Measurements from ENCODE around the gene CRYL1.

Gene CRYL1

DNA sequence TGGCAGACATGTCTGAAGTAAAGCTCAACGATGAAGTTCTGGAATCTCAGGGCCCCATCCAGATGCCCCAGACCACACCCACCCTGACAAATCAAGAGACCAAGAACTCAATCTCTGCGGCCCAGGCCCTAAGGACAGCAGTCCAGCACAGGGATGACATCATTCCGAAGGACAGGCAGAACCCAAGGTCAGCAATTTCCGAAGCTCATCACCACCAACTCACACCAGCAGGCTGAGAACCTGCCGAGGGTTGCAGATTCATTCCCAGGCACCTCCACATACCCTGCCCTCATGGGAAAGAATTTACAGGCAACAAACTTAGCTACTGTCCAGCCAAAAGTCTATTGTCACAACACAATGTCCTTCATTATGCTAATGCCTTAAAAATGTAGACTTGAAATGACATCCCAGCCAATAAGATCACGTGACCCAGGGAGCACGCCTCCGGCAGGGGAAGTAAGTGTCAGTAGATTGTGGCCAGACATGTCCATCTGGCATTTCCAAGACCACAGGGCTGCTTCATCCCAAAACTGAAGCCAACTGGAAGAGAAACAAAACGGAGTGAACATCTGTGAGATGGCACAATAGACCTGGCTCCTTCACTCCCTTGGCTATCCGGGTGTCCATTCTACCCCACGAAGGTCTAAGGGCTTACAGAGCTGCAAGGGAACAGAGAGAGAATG, 98.8 kb downstream of the CRYL1 start:
- DNase-seq (ENCODE audit: low read depth, low spot score) = no peak

DNA sequence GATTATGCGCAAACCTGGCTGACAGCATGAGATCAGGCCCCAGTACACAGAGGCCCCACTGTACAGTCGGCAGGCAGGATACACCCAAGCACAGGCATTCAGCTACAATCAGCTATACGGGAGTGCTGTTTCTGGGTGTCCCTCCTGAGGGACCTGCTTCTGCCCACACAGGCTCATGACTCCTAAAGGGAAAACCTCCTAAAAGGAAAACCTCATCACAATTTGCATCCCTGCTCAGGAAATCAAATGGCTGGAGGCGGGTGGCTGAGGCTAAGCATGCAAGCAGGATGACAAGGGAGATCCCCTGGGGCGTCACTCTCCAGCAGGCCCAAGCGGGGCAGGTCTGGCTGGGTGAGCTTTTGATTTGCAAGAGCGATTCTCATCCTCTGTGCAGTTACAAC, 99.8 kb downstream of the CRYL1 start:
- no peak for DNase-seq (ENCODE audit: low read depth, low spot score)

DNA sequence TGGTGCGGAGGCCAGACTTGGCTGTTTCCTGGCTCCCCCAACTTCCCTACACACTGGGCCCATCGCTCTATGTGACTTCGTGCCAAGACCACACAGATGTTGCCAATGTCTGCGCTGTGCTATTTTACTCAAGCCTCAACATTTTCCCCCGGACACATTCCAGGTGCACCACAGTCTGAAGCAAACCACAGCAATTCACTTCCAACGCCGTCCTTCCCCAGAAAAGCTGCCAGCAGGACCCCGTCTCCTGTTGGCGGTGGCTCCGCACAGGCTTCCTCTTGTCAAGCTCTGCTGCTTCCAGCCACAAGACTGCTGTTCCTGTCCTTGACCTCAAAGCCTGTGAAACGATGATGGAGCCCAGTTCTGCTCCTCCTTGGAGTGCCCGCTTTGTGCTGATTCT, 100.7 kb downstream of the CRYL1 start:
- no peak for DNase-seq (ENCODE audit: low read depth, low spot score)

DNA sequence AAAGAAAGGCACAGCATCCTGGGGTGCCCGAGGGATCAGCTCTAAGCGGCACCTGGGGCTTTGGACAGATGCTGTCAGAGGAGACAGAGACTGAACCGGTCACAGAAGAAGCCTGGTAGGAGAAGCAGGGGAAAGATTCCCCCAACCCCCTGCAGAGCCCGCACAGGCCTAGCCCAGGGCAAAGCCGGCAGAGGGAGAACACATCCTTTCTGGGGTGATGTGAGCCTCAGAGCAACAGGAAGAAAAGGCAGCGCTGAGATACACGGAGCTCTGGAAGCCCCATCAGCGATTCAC, 101.2 kb downstream of the CRYL1 start:
- DNase-seq (ENCODE audit: low read depth, low spot score) = no peak

DNA sequence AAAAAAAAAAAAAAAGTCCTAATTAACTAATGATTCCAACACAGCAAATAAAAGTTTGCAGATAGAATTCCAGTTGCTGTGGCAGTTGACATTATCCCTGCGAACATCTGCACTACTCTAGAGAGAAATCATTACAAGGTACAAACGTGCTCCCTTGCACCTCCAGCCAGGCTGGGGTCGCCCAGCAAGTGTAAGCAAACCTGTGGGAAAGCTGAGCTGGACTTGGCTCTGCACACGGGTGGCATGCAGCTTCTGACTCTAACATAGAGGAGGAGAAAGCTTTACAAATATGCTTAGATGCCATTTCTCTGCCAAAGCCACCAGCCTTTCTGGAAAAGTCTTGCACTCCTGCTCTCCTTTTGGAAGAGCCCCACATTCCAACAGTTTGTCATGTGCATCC, 103.3 kb downstream of the CRYL1 start:
- no peak for DNase-seq (ENCODE audit: low read depth, low spot score)

DNA sequence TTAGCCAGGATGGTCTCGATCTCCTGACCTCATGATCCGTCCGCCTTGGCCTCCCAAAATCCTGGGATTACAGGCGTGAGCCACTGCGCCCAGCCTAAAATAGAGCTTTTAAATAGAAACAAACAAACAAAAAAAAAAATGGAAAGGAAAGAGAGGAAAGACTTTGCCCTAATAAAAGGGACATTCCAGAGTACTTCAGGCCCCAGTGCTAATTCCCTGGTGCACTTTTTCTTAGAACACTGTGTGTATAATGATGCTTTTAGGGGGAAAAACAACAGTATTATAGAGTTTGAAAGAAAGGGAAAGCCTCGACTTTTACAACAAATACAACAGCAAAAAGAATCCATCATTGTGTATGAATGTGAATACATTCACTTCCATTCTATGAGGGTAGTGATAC, 104.7 kb downstream of the CRYL1 start:
- no peak for DNase-seq (ENCODE audit: low read depth, low spot score)

DNA sequence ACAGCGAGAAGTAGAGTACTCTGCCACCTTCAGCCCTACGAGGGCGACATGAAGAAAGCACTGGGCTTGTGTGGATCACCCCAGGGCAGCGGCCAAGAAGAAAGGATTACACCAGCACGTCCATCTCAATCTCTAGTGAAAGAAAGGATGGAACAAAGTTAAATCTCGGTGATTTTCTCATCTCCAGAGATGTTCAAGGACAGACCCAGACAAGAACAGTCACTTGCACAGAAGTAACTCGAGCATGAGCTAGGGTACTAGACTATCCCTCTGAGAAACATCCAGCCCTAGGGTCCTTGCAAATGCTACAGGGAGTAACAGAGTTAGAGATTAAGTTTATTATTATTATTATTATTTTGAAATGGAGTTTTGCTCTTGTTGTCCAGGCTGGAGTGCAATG, 106.7 kb downstream of the CRYL1 start:
- no peak for DNase-seq (ENCODE audit: low read depth, low spot score)

DNA sequence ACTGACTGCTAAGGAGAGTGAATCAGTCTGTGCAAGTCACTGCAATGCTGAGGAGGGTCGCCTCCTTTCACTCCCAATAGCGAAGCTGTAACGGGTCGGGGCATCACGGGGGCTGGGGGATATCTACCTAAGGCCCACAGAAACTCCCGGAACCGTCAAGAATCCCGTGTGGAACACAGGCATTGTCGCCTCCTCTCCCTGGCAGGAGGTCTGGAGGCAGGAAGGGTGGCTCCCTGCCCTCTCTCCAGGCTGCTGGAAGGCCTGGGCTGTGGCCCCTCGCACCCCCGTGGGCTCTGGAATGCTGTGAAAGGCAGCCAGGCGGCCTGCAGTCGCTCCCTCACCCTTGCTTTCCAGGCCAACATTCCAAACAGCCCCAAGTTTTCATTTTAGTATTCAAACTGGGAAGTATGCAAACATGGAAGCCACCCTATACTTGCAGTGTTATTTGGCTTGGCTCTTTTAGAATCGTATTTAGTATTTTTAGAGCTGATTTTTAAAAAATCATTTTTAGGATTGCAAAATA, 109.4 kb downstream of the CRYL1 start:
- DNase-seq (ENCODE audit: low read depth, low spot score) = no peak

DNA sequence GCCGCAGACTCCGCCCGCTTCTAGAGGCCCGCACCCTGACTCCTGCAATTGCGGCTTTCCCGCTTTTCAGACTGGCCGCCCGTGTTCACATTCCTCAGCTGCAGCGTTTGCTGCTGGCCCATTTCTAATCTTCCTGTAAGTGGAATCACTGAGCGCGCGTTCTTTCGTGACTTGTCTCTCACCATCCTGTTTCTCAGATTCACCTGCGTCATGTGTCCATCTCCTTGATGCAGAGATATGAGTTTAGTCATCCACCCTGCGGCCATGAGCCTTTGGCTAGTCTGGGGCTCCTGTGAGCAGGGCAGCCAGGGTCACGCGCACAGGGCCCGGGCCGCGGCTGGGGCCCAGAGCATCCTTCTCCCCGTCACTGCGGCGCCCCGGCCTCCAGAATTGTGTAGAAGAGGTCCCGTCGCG, 110.0 kb downstream of the CRYL1 start:
- DNase-seq (ENCODE audit: low read depth, low spot score) = no peak

DNA sequence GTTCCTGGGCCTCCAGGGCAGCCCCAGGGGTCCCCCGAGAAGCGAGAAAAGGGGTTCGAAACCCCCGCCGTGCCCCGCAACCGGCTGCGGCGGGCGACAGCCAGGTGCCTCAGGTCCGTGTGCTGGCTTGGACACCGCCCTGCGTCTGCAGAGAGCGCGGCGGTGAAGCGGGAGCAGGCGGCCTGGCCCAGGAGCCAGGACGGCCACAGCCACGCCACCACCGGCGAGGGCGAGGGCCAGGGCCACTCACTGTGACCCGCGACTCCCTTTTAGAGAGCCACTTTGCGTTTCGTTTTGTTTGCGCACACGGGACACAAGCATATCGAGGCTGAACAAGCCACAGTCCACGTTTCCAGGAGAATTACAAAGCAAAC, 110.4 kb downstream of the CRYL1 start:
- no peak for DNase-seq (ENCODE audit: low read depth, low spot score)

DNA sequence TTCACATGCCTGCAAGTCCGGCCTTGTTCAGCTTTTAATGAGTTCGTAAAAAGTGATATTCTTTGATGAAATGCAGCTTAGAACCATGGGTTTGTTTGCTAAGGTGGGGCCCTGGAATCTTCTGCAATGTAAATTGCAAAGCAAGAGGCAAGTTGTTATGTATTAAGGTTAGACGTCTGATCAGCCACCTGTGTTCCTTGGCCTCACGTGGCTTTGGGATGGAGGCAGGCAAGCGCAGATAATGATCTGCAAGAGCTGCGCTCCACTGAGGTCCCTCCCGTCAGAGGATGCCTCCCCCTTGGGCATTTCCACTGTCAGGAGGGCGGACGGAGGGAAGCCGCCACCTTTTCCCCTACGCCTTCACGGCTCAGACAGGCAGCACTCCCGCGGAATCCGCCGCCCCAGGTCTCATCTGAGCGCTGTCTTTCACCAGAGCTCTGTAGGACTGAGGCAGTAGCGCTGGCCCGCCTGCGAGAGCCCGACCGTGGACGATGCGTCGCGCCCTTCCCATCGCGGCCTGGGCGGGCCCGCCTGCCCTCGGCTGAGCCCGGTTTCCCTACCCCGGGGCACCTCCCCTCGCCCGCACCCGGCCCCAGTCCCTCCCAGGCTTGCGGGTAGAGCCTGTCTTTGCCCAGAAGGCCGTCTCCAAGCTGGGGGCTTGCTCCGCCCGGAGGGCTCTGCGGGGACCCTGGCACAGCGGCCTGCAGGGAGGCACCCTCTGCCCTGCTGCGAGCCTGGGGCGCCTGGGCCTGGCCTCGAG, 110.9 kb downstream of the CRYL1 start:
- no peak for DNase-seq (ENCODE audit: low read depth, low spot score)

DNA sequence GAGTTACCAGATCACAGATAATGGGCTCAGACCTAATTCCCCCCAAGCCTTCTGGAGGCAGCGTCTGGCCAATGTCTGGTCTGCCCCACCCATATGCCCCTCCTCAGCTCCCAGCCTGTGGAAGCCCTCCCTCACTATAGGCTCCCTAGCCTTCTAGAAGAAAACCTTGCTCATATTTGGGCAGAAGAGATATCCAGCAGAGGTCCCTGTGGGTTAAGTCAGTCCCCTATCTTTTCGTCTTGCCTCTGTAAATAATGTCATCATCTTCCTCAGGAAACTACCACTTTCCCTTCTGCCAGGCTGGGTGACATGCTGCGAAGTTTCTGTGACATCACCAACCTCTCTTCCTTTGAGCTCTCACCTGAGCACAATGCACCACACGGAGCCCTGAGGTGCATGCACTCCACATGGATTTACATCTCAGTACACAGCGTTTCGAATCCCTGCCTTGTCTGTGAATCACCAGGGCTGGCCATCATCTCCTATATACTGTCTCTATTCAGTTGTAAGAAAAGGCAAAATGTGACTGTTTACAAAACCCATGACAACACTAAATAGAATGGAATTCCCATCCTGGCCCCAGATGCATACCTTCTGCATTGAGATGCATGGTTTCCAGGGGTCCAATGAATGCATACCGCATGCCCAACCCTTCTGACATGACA, 112.8 kb downstream of the CRYL1 start:
- peak; percentile 79 for DNase-seq (ENCODE audit: low read depth, low spot score)

DNA sequence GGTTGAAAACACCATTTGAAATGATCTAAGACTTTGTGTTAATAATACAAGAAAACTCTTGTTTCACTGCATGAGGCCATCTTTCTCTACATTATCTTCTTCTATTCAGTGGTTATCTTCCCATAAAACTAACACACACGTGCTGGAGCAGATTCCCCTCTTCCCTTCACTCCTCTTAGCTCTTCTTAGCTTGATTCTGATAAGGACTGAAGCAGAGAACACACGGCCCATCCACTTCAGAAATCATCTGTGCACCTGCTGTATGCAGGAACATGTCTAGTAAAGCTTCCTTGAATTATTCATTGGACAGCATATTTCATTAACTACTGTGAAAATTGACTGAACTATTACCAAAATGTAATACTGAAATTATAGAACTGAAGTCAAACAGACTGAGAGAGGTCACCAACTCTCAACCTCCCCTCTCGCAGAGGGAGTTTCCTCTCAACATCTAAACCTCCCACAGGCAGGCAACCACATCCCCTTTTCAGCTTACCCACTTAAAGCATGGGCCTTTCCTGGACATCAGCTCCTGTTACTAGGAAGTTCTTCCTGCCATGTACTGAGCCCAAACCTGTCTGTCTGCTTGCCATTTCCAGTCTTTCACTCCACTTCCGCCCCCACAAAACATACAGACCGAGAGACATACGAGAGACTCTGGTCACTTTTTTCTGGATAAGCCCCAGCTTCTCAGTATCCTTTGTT, 113.9 kb downstream of the CRYL1 start:
- no peak for DNase-seq (ENCODE audit: low read depth, low spot score)

DNA sequence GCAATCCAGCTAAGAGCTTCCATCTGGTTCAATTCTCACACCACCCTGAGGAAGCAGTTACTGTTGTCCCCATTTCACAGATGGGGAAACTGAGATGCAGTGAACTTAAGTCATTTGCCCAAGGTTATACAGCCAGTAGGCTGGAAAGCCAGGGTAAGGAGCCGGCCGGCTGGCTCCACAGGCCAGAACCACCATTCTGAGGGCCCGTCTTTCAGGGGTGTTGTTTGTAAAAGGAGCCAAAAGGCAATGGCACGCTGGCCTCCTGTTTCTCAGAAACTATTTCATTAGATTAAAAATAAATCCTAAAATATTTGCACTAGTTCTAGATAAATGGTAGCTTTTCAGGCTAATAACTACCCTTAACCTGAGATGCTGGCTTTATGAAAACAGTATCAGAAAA, 114.9 kb downstream of the CRYL1 start:
- no peak for DNase-seq (ENCODE audit: low read depth, low spot score)

DNA sequence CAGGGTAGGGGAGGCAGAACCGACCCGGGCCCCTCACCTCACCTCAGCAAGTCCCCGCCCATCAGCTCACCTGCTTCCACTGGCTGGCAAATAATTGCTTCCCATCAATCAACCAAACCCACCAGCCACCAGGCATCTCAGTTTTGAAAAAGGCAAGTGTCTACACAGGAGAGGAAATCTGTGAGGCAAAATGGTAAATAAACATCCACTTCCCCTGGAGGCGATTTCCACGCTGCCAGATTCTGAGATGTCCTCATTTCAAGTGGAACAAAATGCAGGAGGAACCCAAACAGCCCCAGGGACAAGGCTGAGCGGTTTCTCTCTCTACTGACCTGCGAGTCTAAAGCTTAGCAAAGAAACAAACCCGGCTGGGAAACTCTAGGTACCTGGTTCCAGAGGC, 117.5 kb downstream of the CRYL1 start:
- DNase-seq (ENCODE audit: low read depth, low spot score) = no peak

DNA sequence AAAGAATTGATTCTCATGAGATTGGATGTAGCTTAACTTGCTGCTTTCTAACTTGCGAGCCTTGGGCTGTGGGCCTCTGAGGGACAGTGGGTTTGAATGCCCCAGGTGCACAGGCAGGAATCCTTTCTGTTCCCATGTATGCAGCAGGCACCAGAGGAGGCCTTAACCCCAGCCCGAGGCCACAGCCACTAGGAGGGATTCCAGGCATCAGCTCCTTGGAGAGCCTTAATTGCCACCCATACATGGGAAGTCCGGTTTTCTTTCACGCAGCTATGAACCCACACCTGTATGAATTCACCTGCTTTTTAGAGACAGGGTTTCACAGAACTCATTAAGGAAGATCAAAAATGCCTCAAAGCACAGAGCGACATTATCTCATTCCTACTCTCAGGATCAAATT, 117.9 kb downstream of the CRYL1 start:
- no peak for DNase-seq (ENCODE audit: low read depth, low spot score)

DNA sequence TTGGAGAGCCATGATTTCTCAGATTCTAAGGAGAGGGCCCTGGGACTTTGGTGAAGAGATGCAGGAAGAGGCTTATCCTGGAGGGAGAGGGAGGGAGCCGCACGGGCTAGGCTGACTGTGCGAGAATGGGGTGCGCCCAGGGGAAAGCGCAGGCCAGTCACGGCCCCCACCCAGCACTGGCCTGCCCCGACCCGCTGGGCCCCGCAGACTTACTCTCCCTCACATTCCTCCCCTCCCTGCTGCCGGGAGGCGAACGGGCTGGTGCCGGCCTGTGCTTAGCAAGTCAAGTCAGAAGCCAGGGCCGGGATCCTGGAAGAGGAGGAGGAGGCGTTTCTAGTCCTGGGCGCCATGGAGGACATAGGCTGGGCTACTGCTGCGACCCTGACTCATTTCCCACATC, 120.0 kb downstream of the CRYL1 start:
- no peak for DNase-seq (ENCODE audit: low read depth, low spot score)

DNA sequence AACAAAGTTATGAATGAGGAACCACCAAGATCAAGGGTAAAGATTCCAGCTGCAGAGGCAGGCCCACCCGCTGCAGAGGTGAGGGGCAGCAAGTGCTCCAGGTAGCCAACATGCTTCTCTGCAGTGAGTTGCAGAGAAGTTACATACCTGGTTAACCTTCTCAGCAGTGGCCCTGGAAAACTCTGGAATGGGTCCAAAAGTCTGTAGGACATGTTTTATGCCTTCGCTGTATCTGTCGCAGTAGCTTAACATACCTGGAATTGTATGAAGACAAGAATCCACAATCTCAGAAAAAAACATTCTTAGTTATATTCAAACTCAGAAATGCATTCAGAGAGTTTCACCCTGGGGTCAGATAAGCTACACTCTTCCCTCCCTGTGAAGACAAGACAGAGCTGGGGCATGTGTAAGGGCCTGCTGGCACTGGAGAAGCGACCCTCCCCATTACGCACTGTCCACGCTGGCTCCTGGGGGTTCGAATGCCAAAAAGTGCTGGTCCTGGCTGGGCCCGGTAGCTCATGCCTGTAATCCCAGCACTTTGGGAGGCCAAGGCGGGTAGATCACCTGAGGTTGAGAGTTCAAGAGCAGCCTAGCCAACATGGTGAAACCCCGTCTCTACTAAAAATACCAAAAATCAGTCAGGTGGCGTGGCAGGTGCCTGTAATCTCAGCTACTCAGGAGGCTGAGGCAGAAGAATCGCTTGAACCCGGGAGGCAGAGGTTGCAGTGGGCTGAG, 121.0 kb downstream of the CRYL1 start:
- DNase-seq (ENCODE audit: low read depth, low spot score) = no peak

DNA sequence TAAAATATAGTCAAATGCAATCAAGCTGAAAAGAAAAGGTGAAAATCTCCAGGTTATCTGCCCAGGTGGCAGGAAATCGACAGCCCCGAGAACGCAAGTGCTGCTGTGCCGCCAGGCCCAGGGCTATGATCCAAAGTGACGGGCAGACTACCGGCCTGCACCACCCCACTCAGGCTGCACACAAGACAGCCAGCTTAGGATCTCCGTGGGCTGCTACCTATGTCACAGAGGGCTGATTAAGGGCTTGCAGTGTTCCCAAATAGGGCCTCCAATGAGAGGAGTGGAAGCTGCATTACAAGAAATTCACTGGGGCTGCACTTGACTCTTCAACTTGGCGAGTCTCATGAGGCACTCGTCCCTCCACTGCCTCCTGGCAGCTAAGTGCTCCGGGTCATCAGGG, 121.8 kb downstream of the CRYL1 start:
- DNase-seq (ENCODE audit: low read depth, low spot score) = no peak

DNA sequence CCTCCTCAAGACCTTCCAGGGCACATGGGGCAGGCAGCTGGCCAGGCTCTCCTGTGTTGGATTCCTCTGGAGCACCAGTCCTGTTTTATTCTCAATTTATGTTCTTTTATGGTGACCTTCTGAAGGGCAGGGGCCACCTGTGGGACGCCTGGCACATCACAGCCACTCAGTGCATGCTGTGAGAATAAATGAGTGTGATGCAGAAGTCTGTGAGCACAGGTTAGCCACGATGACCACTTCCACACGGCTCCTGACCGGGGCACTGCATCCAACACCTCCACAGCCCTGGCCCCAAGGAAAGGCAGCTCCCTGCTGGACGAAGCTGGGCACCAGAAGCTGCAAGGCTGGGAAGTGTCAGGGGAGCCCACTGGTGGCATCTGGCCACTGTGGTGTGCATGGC, 122.8 kb downstream of the CRYL1 start:
- DNase-seq (ENCODE audit: low read depth, low spot score) = no peak

DNA sequence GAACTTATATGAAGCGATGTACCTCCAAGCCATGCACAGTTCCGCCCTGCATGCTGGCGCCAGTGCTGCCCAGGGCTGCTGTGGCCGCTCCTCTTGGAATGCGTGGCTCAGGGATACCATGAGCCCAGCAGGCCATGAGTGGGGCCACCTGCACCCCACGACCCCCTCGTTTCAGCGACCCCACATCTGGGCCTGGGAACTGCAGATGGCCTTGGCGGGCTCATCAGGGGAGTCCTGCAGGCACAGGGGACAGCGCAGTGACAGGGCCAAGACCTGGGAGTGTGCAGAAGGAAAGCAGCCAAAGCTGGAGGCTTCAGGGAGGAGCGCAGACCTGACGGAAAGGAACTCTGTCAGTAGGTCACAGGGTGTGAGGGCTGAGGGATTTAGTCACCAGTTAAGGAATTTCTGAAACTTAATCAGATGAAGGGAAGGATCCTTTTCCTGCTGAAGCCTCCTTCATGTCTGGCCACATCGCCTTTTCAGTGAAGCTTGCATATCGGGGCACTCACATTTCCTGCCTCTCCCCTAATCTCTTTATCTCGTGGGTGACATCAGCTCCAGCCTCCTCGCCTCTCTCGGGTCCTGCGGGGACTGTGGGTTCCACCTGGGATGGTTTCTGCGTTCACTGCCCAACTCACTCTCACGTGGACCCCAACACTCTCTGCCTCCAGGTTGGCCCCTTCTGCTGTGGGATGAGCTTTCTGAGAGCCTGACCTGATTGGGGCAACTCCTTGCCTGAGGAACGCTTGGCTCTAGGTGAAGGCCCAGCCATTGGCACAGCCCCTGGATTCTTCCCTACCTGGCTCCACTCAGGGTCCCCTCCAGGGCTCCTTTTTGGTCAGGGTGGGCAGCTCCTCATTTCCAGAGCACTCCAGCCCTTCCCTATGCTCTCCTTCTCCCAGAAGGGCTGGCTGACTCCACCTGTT, 123.5 kb downstream of the CRYL1 start:
- DNase-seq (ENCODE audit: low read depth, low spot score) = no peak
